AG08395 (cell line): ENCODE data around the gene RBP3.

Source experiments
- DNase-seq: peaks from one replicate; pipeline ENCODE4 v3.0.0; 2012; ENCODE audit warnings: mixed read lengths, low spot score

The RBP3 gene

GRCh38 chr10:47337310-47337709, 10.9 kb upstream of the RBP3 start:
- no peak for DNase-seq

- no peak for DNase-seq
Observed at GRCh38 chr10:47339186-47339735, 8.9 kb upstream of the RBP3 start.

- no peak for DNase-seq
Observed at GRCh38 chr10:47339759-47340607, 8.2 kb upstream of the RBP3 start.

GRCh38 chr10:47340608-47341170, 7.5 kb upstream of the RBP3 start:
- peak; percentile 84 for DNase-seq

- no peak for DNase-seq
Observed at GRCh38 chr10:47344996-47345870, 2.9 kb upstream of the RBP3 start.

GRCh38 chr10:47346581-47347302, 1.4 kb upstream of the RBP3 start:
- no peak for DNase-seq

- DNase-seq = no peak
Observed at GRCh38 chr10:47347303-47347675, 874 bp upstream of the RBP3 start.

GRCh38 chr10:47348661-47349470, 703 bp downstream of the RBP3 start:
- no peak for DNase-seq

GRCh38 chr10:47349516-47349915, 1.4 kb downstream of the RBP3 start:
- DNase-seq = no peak

- DNase-seq = no peak
Observed at GRCh38 chr10:47349941-47350371, 1.8 kb downstream of the RBP3 start.

GRCh38 chr10:47350671-47351640, 2.8 kb downstream of the RBP3 start:
- no peak for DNase-seq

- DNase-seq = no peak
Observed at GRCh38 chr10:47351899-47352815, 4.0 kb downstream of the RBP3 start.

GRCh38 chr10:47353351-47353750, 5.2 kb downstream of the RBP3 start:
- no peak for DNase-seq

- no peak for DNase-seq
Observed at GRCh38 chr10:47354165-47354564, 6.0 kb downstream of the RBP3 start.

- DNase-seq = no peak
Observed at GRCh38 chr10:47354900-47355299, 6.7 kb downstream of the RBP3 start.

- no peak for DNase-seq
Observed at GRCh38 chr10:47356708-47357107, 8.5 kb downstream of the RBP3 start.

GRCh38 chr10:47357131-47357582, 9.0 kb downstream of the RBP3 start:
- no peak for DNase-seq

- DNase-seq = no peak
Observed at GRCh38 chr10:47357911-47358310, 9.7 kb downstream of the RBP3 start.
